ENCODE results near the gene CPNE4.

- no peak for TF ChIP-seq CTCF (conservative IDR thresholded peaks at IDR 0.05; ENCODE audit: low read length)
- TF ChIP-seq EZH2phosphoT487 (IDR thresholded peaks at IDR 0.05; ENCODE audit: borderline replicate concordance) = no peak
These were observed 20.7 kb downstream of the CPNE4 start for GRCh38 chr3:132014105-132014504.
